H1 (cell line): ENCODE results near the gene CPZ. TPM values are rescaled to one million over a fixed set of nuclear protein-coding genes. Genes with fewer than 3 reads are reported as not detected.
A peak's percentile ranks its signal among the peaks of the same experiment; 100 is the strongest.

ENCODE experiments used
- CTCF ChIA-PET: fragments of 300-600 bp; sonication (Branson Sonifier 250); formaldehyde crosslinking; loops from one replicate; lab custom pipeline; 2021; ENCODE audit not compliant: partially characterized antibody; lab: Charles Lee
- POLR2A ChIA-PET: fragments of 300-600 bp; sonication (Branson Sonifier 250); formaldehyde crosslinking; loops from one replicate; lab custom pipeline; 2021; ENCODE audit warnings: inconsistent platforms; ENCODE audit not compliant: partially characterized antibody; lab: Charles Lee
- DNase-seq, 2 experiments: peaks; one replicate each; pipeline versions ENCODE4 v3.0.0 to v3.0.0-alpha.2; 2010 to 2022; ENCODE audit warnings: low spot score in 2 of 2, low read depth in 1 of 2, mixed read lengths in 1 of 2
- FAIRE-seq: peaks from 2 replicates; lab custom pipeline; 2011; peaks lifted over from hg19 to GRCh38; lab: Jason Lieb, UNC
- H2AFZ ChIP-seq: 2 replicates; pipeline ENCODE4 v1.8.1; 2012; ENCODE audit warnings: low read length, inconsistent platforms
- H2AK5ac ChIP-seq: 2 replicates; pipeline ENCODE4 v1.6.1; 2013; ENCODE audit warnings: low read depth, low read length
- H2BK120ac ChIP-seq: replicated peaks from 2 replicates; pipeline ENCODE3; 2013; ENCODE audit warnings: low read depth, low read length, inconsistent platforms
- H2BK12ac ChIP-seq: 2 replicates; pipeline ENCODE4 v1.6.1; 2013; ENCODE audit warnings: low read depth, low read length
- H2BK15ac ChIP-seq: 2 replicates; pipeline ENCODE4 v1.6.1; 2013; ENCODE audit warnings: low read length
- H2BK20ac ChIP-seq: 2 replicates; pipeline ENCODE4 v1.6.1; 2013; ENCODE audit warnings: low read length
- H2BK5ac ChIP-seq: 2 replicates; pipeline ENCODE4 v1.6.1; 2013; ENCODE audit warnings: low read depth, low read length
- H3K14ac ChIP-seq: 2 replicates; pipeline ENCODE4 v1.6.1; 2013; ENCODE audit warnings: inconsistent platforms; ENCODE audit not compliant: insufficient read length
- H3K18ac ChIP-seq: 2 replicates; pipeline ENCODE4 v1.6.1; 2013; ENCODE audit warnings: low read length; ENCODE audit errors: extremely low read depth
- H3K23ac ChIP-seq: 2 replicates; pipeline ENCODE4 v1.6.1; 2013; ENCODE audit warnings: inconsistent platforms; ENCODE audit not compliant: insufficient read length
- H3K23me2 ChIP-seq: 2 replicates; pipeline ENCODE4 v1.6.1; 2013; ENCODE audit warnings: low read depth, low read length
- H3K27ac ChIP-seq: 2 replicates; pipeline ENCODE4 v1.6.1; 2011; ENCODE audit warnings: low read depth, low read length, inconsistent platforms
- H3K27me3 ChIP-seq, 4 experiments: replicated peaks in 1 of 4; 1 replicate in 1 of 4; 2 replicates in 3 of 4; pipeline versions ENCODE4 v1.6.1 to v1.8.1; 2011 to 2013; ENCODE audit warnings: low read length in 3 of 4, mild to moderate bottlenecking in 3 of 4, inconsistent platforms in 2 of 4, mixed read lengths in 2 of 4, moderate library complexity in 1 of 4; ENCODE audit not compliant: control insufficient read depth in 3 of 4, insufficient read depth in 3 of 4; ENCODE audit errors: extremely low read depth in 1 of 4
- H3K36me3 ChIP-seq, 4 experiments: 2 replicates each; pipeline versions ENCODE4 v1.6.1 to v1.8.1; 2011 to 2013; ENCODE audit warnings: mild to moderate bottlenecking in 4 of 4, low read length in 3 of 4, moderate library complexity in 2 of 4, control low read depth in 1 of 4, inconsistent platforms in 1 of 4; ENCODE audit not compliant: insufficient read depth in 4 of 4, control insufficient read depth in 2 of 4
- H3K4ac ChIP-seq: replicated peaks from 2 replicates; pipeline ENCODE3; 2013; ENCODE audit warnings: low read length, low read depth, mixed read lengths, inconsistent platforms; ENCODE audit not compliant: insufficient read length
- H3K4me1 ChIP-seq, 4 experiments: replicated peaks in 1 of 4; 1 replicate in 1 of 4; 2 replicates in 3 of 4; pipeline versions ENCODE4 v1.6.1 to v1.8.1; 2011 to 2013; ENCODE audit warnings: low read length in 3 of 4, inconsistent platforms in 2 of 4, mixed read lengths in 1 of 4; ENCODE audit not compliant: insufficient read depth in 4 of 4, control insufficient read depth in 3 of 4
- H3K4me2 ChIP-seq, 2 experiments: 2 replicates each; pipeline versions ENCODE4 v1.6.1 to v1.8.1; 2011 to 2013; ENCODE audit warnings: low read depth in 2 of 2, low read length in 2 of 2, control low read depth in 1 of 2, inconsistent platforms in 1 of 2, mild to moderate bottlenecking in 1 of 2; ENCODE audit not compliant: insufficient read depth in 1 of 2
- H3K4me3 ChIP-seq, 4 experiments: fragments of 200-600, 300-600 bp in 1 of 4; sonication (generic), shearing (Covaris generic), sonication (Bioruptor Twin) in 1 of 4; 2 replicates each; pipeline versions ENCODE4 v1.5.1 to v1.8.1; 2011 to 2016; ENCODE audit warnings: low read length in 4 of 4, low read depth in 3 of 4, control low read depth in 2 of 4, inconsistent platforms in 2 of 4, mild to moderate bottlenecking in 2 of 4, mixed read lengths in 1 of 4, moderate library complexity in 1 of 4; ENCODE audit not compliant: insufficient read depth in 2 of 4; ENCODE audit errors: extremely low read depth in 1 of 4
- H3K56ac ChIP-seq: replicated peaks from 2 replicates; pipeline ENCODE3; 2013; ENCODE audit warnings: low read depth, mild to moderate bottlenecking, mixed read lengths, low read length, inconsistent platforms; ENCODE audit not compliant: insufficient read length
- H3K79me1 ChIP-seq: 2 replicates; pipeline ENCODE4 v1.6.1; 2013; ENCODE audit warnings: low read depth, low read length, control low read depth
- H3K79me2 ChIP-seq, 2 experiments: 2 replicates each; pipeline versions ENCODE4 v1.6.1 to v1.8.1; 2012 to 2013; ENCODE audit warnings: low read length in 2 of 2, mild to moderate bottlenecking in 2 of 2, inconsistent platforms in 1 of 2; ENCODE audit not compliant: insufficient read depth in 2 of 2, control insufficient read depth in 1 of 2
- H3K9ac ChIP-seq, 4 experiments: replicated peaks in 1 of 4; 1 replicate in 1 of 4; 2 replicates in 3 of 4; pipeline versions ENCODE4 v1.6.1 to v1.8.1; 2011 to 2013; ENCODE audit warnings: low read depth in 3 of 4, low read length in 3 of 4, control low read depth in 2 of 4, mild to moderate bottlenecking in 2 of 4, moderate library complexity in 2 of 4, inconsistent platforms in 1 of 4; ENCODE audit errors: extremely low read depth in 1 of 4
- H3K9me3 ChIP-seq, 2 experiments: 2 replicates each; pipeline versions ENCODE4 v1.6.1 to v1.8.1; 2012 to 2013; ENCODE audit warnings: mild to moderate bottlenecking in 2 of 2, moderate library complexity in 2 of 2, control low read depth in 1 of 2, inconsistent platforms in 1 of 2, low read depth in 1 of 2, low read length in 1 of 2, mixed read lengths in 1 of 2; ENCODE audit not compliant: insufficient read depth in 2 of 2
- H4K20me1 ChIP-seq, 2 experiments: replicated peaks in 1 of 2; 2 replicates each; pipeline versions ENCODE3 to v1.8.1; 2011 to 2013; ENCODE audit warnings: inconsistent platforms in 2 of 2, low read length in 2 of 2, mild to moderate bottlenecking in 1 of 2; ENCODE audit not compliant: insufficient read depth in 2 of 2, control insufficient read depth in 1 of 2
- H4K5ac ChIP-seq: 2 replicates; pipeline ENCODE4 v1.6.1; 2013; ENCODE audit warnings: low read length, low read depth, mixed read lengths, inconsistent platforms; ENCODE audit not compliant: insufficient read length
- H4K8ac ChIP-seq: 2 replicates; pipeline ENCODE4 v1.8.0; 2013; ENCODE audit warnings: mild to moderate bottlenecking, moderate library complexity, low read length, inconsistent platforms; ENCODE audit not compliant: insufficient read depth; ENCODE audit errors: extremely low read depth
- H4K91ac ChIP-seq: replicated peaks from 2 replicates; pipeline ENCODE3; 2013; ENCODE audit warnings: low read length, mixed read lengths, inconsistent platforms; ENCODE audit not compliant: insufficient read length
- ASH2L ChIP-seq: fragments of 200-600, 300-600 bp; sonication (generic); IDR thresholded peaks from one replicate; pipeline ENCODE4 v1.7.1; 2017; ENCODE audit warnings: low read length
- BACH1 ChIP-seq: IDR thresholded peaks from 2 replicates; pipeline ENCODE4 v1.6.1; 2012; ENCODE audit warnings: low read length, improper control_type of control experiment
- CEBPB ChIP-seq: IDR thresholded peaks from 2 replicates; pipeline ENCODE4 v1.6.1; 2012; ENCODE audit warnings: low read depth, low read length
- CHD1 ChIP-seq: IDR thresholded peaks from 2 replicates; pipeline ENCODE4 v1.6.1; 2012; ENCODE audit warnings: low read depth, low read length, improper control_type of control experiment
- EGR1 ChIP-seq: IDR thresholded peaks from 2 replicates; pipeline ENCODE4 v1.6.1; 2011; ENCODE audit warnings: low read depth, low read length, borderline replicate concordance
- EZH2 ChIP-seq: fragments of 200-600 bp; sonication (generic); IDR thresholded peaks from 2 replicates; pipeline ENCODE4 v1.7.1; 2012; ENCODE audit warnings: low read depth, mild to moderate bottlenecking, moderate library complexity, low read length, inconsistent platforms; ENCODE audit not compliant: severe bottlenecking
- MAFK ChIP-seq: IDR thresholded peaks from 2 replicates; pipeline ENCODE4 v1.6.1; 2012; ENCODE audit warnings: low read depth, mild to moderate bottlenecking, improper control_type of control experiment, low read length
- POLR2A ChIP-seq, 2 experiments: IDR thresholded peaks; 1 replicate in 1 of 2; 2 replicates in 1 of 2; pipeline ENCODE4 v1.6.1; 2011; ENCODE audit warnings: low read depth in 2 of 2, low read length in 2 of 2, mild to moderate bottlenecking in 2 of 2; ENCODE audit errors: control extremely low read depth in 1 of 2
- POLR2AphosphoS5 ChIP-seq: IDR thresholded peaks from 2 replicates; pipeline ENCODE4 v1.6.1; 2011; ENCODE audit warnings: low read depth, low read length
- RBBP5 ChIP-seq: IDR thresholded peaks from 2 replicates; pipeline ENCODE4 v1.7.1; 2012; ENCODE audit warnings: low read depth, mild to moderate bottlenecking, inconsistent platforms, low read length, moderate library complexity, borderline replicate concordance
- RXRA ChIP-seq: IDR thresholded peaks from 2 replicates; pipeline ENCODE4 v1.6.1; 2011; ENCODE audit warnings: low read depth, mild to moderate bottlenecking, low read length, moderate library complexity; ENCODE audit not compliant: insufficient read depth
- SIX5 ChIP-seq: IDR thresholded peaks from 2 replicates; pipeline ENCODE4 v1.6.1; 2011; ENCODE audit warnings: mild to moderate bottlenecking, low read depth, low read length
- TBP ChIP-seq: IDR thresholded peaks from 2 replicates; pipeline ENCODE4 v1.6.1; 2011; ENCODE audit warnings: low read depth, low read length, improper control_type of control experiment
- TCF12 ChIP-seq: IDR thresholded peaks from 2 replicates; pipeline ENCODE4 v1.6.1; 2011; ENCODE audit warnings: low read depth, mild to moderate bottlenecking, low read length
- TEAD4 ChIP-seq: IDR thresholded peaks from 2 replicates; pipeline ENCODE4 v1.6.1; 2012; ENCODE audit warnings: low read depth, low read length, inconsistent platforms, mixed read lengths
- USF2 ChIP-seq: IDR thresholded peaks from 2 replicates; pipeline ENCODE4 v1.6.1; 2011; ENCODE audit warnings: low read length, improper control_type of control experiment
- WGBS, 2 experiments: shearing (Covaris generic) in 1 of 2; methylation state at CpG; one replicate each; pipeline versions ENCODE4 v1.1.6 to v1.1.7; 2013 to 2015; ENCODE audit warnings: low lambda C conversion rate in 2 of 2, mixed read lengths in 2 of 2, inconsistent platforms in 1 of 2, low coverage in 1 of 2, missing lambda C conversion rate in 1 of 2; ENCODE audit not compliant: insufficient replicate concordance in 2 of 2, insufficient coverage in 1 of 2, insufficient read length in 1 of 2; ENCODE audit errors: extremely low coverage in 1 of 2, missing lambda C conversion rate in 1 of 2; 5-methylcytosine and 5-hydroxymethylcytosine counted together
- polyA plus RNA-seq, 7 experiments: library from polyadenylated mRNA; depleted of rRNA in 3 of 7; stranded (reverse) in 5 of 7; unstranded in 2 of 7; fragments of >200 nt in 5 of 7; fragments of 200-250 nt in 2 of 7; gene quantifications; 1 replicate in 5 of 7; 2 replicates in 1 of 7; 4 replicates in 1 of 7; pipeline versions ENCODE4 v1.2.1 to v1.2.3, GENCODE V29; 2011 to 2013; ENCODE audit warnings: missing spikeins in 2 of 7, mixed read lengths in 2 of 7
- total RNA-seq: library from RNA; stranded (reverse); fragmentation: NEBNext Ultra II Directional; extraction: Animal tissue kit (Norgen Biotek cat#: 25700); gene quantifications from 2 replicates; pipeline ENCODE4 v1.2.1, GENCODE V29; 2021

CPZ gene
- total and polyA plus RNA-seq, 2 of the 8 experiments (the other 6 are each of a cell fraction or from before 2014, with no cell fraction given): 28.8 to 40.7 TPM

DNA sequence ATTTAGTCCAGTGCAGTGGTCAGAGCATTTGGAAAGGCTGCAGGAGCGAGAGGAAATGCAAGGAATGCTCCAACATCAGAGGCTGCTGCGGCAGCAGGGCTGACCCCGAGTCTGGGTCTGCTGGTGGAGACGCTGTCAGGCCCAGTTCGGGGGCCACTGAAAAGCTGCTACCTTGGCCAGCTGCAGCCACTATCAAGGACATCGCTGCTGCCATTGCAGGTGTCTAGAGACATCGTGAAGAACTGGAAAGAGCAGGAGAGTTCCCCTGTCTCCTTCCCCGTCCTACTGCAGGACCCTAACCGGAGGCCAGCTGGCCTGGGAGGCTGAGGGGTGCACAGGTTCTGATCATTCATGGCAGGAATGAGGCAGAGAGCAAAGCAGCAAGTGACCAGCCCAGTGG is 41.9 kb upstream of the CPZ start:
- 93% methylated on average over 9 of the region's 9 CpGs; no CpG with 5 or more reads in 1 of the 2 experiments for WGBS, 2 experiments
- H2AK5ac ChIP-seq: no peak overlapping the region
- no peak overlapping the region for H3K18ac ChIP-seq
- no peaks in the 10 kb centered on the region for H4K20me1 ChIP-seq
- H2BK20ac ChIP-seq: no peak overlapping the region
- POLR2A ChIA-PET: no interaction called here
- no peak overlapping the region for H2BK5ac ChIP-seq
- no peak overlapping the region for H3K56ac ChIP-seq
- H3K23me2 ChIP-seq: no peaks in the 10 kb centered on the region
- H4K8ac ChIP-seq: no peak overlapping the region
- H3K27me3 ChIP-seq: no peaks in the 10 kb centered on the region; a peak in 1 of 7 replicates
- no peak overlapping the region for H2BK12ac ChIP-seq
- no peak overlapping the region for H3K14ac ChIP-seq
- FAIRE-seq (no peak), DNase-seq (no peak)
- no peaks in the 10 kb centered on the region for H3K79me2 ChIP-seq
- H3K4me3 ChIP-seq: no peak overlapping the region
- no peak overlapping the region for H3K4me2 ChIP-seq
- no peak overlapping the region for H3K27ac ChIP-seq
- no peak overlapping the region for H4K5ac ChIP-seq
- H2BK120ac ChIP-seq: no peak overlapping the region
- H3K4ac ChIP-seq: no peak overlapping the region
- H4K91ac ChIP-seq: no peak overlapping the region
- no peaks in the 10 kb centered on the region for H3K9me3 ChIP-seq
- peak overlapping the region; percentile 1; the same call in 1 of the 2 replicates for H2BK15ac ChIP-seq
- no peaks in the 10 kb centered on the region for H3K36me3 ChIP-seq
- no peak overlapping the region for H2AFZ ChIP-seq
- no peak overlapping the region for H3K23ac ChIP-seq
- no peak overlapping the region for H3K9ac ChIP-seq
- peaks cover 0 to 6% (median 2%) of the 10 kb centered on the region in 4 experiments; a peak in 4 of 7 replicates for H3K4me1 ChIP-seq
- H3K79me1 ChIP-seq: no peaks in the 10 kb centered on the region
- CTCF ChIA-PET: interaction anchor here (1.0 to 14.7 kb wide), 7 partner anchors 42 to 140 kb away, joined by 3 to 237 read pairs (median 3); partner anchors contain the start of gene CPZ
- TF ChIP-seq CEBPB (no peak), ASH2L (no peak), USF2 (no peak), RBBP5 (no peak), POLR2A (IDR thresholded peaks at IDR 0.05; ENCODE audit: control extremely low read depth in 1 of 2, low read depth in 2 of 2, low read length in 2 of 2) (no peak), EZH2 (no peak), BACH1 (no peak), TEAD4 (no peak), CHD1 (no peak), POLR2AphosphoS5 (no peak), EGR1 (no peak), SIX5 (no peak), RXRA (no peak), MAFK (no peak), TCF12 (no peak), TBP (no peak)
